ENCODE data around the gene CAMKK2.
"Not testable (repeated sequence)": the region's sequence is repeated elsewhere in the genome, so short reads cannot be mapped to it uniquely, and the experiment has no call there.

CAMKK2 gene

DNA sequence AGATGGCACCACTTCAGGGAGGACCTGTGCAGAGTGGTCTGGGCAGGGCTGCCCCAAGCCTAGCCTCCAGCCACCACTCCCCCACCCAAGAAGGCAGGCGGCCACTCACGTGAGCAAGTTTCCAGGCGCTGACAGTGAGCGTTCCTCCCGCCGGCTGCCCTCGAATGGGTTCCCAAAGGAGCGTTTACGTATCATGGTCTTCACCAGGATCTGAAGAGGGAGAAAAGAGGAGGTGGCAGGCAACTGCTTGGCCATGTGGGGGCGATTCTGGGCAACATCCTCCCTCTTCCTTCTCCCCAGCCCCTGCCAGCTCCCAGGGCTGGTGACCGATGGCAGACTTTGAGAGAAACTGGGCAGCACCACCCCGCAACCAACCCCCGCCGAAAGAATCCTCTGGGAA lies 51.5 kb downstream of the CAMKK2 start:
- DNase-seq = no peak

DNA sequence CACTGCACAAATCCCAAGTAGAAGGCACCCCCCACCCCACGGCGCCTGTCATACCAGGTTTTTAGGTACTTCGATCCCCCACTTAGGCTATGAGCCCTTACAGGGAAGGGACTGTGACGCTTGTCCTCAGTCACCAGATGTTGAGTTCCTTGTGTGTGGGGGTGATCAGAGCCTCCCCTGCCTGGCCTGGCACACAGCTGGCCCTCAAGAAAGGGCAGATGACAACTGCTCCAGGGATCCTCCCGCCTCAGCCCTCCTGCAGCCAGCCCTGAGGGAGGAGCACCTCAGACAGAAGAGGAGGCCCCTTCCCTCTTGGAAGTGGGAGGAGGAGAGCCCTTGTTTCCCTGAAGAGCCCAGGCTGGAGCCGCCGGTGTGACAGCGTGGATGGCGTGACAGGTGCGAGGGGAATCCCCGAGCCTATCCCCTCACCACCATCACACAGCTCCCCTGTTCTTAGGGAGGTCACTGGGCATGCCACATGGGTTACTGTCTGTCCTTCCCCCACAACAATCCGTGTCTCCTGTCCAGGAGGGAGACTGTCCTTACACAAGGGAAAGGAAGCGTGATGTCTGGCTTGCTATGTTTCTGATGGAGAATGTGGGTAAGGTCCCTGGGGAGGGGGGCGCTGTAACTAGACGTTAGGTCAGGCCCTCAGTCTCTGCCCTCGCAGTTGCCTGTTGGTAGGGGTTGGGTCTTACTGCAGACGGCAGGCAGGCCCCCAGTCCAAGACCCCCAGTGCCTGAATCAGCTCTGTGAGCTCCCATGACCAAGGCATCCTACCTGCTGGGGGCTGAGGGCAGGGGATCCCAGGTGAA lies 55.1 kb downstream of the CAMKK2 start:
- DNase-seq = no peak

DNA sequence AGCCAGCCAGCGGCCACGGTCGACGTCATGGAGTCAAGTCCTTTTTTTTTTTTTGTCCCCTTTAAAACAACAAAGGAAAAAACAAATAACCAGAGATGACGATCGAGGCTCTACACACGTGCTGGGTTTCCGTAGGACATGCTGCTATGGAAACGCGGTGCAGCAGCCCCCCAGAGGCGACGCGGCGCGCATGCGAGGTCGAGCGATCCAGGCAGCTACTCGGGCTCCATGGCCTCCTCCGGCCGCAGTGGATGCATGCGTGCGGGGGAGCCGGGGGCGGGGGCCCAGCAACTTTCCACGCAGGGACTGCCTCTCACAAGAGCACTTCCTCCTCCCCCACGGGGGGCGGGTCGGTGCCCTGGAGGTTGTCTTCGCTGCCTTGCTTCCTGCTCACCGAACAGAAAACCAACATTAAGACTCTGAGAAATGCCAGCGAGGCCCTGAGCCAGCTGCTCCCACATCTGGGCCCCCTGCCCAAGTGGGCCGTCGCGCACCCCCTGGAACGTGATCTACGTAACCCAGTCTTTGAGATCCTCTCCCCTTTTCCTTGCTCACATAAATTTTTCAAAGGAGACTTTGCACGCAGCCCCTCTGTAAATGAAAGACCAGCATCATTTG lies 55.9 kb downstream of the CAMKK2 start:
- DNase-seq = no peak

DNA sequence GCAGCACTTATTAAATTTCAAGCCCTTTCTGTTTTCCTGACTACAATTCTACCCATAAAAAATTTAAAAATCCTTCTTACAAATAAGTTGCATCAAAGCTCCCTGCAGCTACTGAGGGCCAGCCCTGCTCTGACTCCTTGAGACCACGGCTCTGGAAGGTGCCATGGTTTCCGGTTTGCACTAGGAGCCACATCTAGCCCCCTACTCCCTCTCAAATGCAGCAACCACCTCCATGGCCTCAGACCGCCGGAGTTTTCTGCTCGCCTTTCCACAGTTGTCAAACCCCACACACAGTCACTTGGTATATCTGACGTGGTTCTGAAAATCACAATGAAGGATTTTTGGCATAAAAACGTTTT lies 56.5 kb downstream of the CAMKK2 start:
- DNase-seq = no peak

DNA sequence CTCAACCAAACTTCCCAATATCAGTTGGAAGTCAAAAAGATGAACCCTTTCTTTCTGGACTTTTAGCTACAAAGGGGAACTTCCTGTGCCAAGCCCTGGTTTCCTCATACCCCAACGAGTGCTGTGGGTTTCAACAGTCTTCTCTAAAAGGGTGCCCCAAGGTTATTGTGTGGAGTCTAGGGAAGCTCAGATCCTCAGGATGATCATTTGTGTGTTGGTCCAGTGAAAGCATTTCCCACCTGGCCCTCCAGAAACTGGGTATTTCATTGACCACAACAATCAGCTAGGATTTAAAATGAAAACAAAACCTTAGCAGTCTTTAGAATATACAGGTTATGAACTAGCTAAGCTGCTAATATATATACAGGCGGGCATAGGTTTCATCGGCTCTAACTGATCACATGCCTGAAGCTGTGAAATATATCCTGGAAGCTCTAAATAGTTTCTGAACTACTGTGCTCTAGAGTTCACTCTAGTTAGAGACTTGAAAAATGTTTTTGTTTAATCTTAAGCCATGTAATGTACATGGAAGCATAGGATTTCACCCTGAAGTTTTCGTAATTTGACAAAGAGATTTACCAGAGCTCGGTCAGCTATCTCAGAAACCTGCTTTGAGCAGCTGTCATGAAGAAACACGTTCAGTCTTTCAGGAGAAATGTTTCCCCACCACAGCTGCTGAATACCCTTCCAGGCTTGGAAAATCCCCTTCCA lies 57.0 kb downstream of the CAMKK2 start:
- DNase-seq = no peak

DNA sequence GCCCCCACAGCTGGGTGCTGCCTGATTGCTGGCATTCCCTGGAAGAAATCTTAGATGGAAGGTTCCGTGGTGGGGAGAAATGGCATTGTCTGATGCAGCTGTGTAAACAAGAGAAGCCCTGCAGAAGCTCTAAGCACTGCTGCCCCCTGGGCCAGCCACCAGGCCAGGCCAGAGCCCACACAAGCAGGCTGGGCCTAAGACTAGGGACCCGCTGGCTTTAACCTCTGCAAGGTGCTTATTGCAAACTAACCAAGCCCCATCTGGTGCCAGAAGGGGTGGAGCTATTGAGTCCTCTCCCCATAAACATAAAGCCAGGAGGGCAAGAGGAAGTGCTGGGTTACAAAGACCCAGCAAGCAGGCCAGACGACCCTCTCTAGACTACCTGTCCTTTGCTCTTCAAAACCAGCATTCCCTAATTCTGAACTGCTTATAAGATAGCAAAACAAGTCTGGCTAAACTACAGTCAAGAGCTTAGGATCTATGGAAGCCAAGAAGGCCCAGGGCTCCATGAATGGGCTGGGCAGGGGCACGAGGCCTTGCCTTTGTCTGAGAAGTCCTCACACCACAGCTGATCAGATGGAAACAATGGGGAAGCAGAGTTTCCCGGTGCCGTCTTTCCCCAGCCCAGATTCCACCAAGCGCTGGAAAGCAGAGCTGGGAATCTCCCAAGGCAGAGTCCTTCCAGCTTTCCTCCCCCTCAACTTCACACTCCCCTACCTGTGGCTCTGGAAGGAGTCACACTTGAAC lies 57.7 kb downstream of the CAMKK2 start:
- peak; percentile 88 for DNase-seq

DNA sequence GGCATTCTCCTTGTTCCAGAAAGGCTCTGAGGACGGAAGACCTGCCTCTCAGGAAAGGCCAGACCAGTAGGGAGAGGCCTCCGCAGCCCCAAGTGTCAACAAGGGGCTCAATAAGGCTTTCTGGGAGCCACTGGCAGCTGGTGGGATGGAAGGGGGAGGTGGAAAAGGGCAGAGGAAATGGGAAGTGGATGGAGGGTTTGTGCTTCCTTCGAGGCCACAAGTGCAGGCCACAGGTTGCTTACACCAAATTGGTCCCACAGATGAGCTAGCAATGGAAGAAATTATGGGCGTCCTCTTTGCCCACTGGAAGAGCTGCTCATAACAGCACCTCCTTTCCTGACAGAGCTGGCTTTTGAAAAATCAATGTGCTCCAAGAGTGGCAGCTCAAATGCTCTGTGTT lies 58.4 kb downstream of the CAMKK2 start:
- DNase-seq = no peak

DNA sequence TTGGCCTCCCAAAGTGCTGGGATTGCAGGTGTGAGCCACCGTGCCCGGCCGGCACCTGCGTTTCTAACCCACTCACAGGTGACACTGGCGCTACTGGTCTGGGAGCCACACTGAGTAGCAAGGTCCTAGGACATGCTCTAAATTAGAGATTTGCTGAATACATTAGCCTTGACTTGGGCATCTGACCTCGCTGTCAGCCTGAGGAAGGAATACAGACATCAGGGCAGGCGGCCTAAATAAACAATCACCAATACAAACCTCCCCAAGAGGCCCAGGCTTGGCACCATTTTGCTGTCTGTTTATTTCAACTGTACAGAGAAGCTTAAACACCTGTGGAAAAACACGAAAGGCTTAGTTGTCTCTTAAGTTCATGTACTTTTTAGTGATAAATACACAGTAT lies 59.1 kb downstream of the CAMKK2 start:
- DNase-seq = peak; percentile 73

DNA sequence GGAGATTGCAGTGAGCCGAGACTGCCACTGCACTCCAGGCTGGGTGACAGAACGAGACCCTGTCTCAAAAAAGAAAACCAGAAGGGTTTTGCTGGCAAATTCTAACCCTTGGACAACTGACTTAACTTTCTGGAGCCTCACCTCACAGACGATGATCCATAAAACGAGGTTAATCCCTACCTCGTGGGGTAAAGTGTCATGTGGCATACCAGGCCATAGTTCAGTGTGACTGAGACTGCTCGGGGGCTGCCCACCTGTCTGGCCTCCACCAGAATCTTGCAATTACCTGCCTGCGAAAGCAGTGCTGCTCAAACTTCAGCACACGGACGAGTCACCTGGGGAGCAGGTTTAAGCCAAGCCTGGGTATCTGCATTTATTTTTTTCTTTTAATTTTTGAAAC lies 59.7 kb downstream of the CAMKK2 start:
- DNase-seq = no peak

DNA sequence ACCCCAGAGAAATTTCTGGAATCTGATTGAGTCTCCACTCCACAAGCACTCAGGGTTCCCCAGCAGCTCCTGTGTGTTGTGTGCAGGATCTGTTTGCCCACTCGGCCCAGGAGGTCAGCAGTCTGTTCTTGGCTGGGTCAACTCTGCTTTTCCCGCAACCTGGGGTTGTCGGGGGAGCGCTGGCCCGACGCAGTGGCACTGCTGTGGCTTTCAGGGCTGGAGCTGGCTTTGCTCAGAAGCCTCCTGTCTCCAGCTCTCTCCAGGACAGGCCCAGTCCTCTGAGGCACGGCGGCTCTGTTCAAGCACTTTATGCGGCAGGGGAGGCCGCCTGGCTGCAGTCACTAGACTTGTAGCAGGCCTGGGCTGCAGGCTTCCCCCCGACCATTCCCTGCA lies 62.9 kb downstream of the CAMKK2 start:
- DNase-seq = no peak

DNA sequence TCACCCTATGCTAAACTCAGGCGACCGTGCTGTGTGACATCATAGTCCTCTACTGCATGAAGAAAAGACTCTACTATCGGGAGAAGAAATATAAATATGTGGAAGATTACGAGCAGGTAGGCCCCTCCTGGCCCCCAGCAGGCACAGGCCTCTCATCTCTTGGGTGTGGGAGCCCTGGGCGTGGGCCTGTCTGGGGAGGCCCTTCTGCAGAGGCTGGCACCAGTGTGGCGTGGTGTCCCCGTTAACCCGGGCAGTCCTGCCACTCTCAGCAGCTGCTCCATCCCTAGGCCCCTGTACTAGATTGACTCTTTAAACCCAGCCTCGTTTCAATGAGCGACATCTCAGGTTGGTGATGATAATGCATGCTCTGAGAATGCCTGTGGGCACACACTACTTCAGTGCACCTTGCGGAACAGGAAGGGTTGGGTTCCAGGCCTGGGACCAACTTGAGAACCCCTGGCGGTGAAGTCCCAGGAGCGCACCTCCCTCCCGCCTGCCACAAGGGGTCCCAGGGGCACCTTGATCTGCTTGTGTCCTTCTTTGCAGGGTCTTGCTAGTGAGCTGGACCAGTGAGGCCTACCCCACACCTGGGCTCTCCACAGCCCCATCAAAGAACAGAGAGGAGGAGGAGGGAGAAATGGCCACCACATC lies 63.4 kb downstream of the CAMKK2 start:
- DNase-seq = no peak

DNA sequence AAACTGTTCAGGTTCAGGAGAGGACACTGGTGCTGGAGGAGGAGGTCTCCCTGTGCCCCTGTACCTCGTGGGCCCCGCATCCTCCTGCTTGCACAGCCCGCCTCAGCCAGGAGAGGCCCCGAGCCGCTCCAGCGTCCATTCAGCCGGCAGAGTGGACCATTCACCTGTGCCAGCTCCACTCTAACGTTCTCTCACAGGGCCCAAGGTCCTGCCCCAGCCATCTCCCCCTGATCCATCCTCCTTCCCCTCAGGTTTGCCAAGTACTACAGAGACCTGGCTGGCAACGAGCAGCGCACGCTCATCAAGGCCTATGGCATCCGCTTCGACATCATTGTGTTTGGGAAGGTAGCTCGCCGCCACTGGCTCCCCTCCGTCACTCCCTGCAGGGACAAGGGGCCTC lies 64.3 kb downstream of the CAMKK2 start:
- no peak for DNase-seq

DNA sequence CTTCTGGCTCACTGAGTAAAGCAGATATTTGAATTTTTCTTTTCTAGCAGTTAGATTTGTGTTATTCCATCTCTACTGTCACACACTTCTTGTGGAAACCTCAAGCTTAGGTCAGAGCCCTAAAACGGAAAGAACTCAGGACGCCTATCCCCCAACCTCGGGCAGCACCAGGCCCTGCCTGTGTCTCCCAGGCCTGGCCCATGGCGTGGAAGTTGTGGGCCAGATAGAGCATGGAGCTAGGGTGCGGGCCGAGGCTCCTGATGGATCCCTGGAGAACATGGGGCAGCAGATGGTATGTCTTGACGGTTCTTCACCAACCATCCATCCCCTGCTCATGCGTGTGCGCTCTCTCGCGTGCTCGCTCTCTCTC lies 66.0 kb downstream of the CAMKK2 start:
- DNase-seq = no peak

DNA sequence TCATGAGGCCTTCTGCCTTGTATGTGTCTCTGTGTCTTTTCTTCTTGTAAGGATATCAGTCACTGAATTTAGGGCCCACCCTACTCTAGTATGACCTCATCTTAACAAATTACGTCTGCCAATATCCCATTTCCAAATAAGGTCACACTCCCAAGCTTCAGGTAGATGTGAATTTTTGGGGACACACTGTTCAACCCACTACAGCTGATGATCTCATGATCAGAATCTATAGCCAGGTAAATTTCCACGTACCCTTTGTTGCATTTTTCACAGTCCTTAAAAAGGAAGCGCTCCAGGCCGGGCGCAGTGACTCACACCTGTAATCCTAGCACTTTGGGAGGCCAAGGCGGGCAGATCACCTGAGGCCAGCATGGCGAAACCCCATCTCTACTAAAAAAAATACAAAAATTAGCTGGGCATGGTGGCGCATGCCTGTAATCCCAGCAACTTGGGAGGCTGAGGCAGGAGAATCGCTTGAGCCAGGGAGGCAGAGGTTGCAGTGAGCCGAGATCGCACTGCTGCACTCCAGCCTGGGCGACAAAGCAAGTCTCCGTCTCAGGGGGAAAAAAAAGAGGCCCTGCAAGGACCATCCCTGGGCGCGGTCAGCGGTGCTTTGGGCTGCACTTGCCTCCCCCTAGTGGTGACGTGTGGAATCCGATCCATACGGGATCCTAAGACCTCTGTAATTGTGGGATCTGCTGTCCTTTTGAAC lies 66.5 kb downstream of the CAMKK2 start:
- DNase-seq = peak; percentile 69

DNA sequence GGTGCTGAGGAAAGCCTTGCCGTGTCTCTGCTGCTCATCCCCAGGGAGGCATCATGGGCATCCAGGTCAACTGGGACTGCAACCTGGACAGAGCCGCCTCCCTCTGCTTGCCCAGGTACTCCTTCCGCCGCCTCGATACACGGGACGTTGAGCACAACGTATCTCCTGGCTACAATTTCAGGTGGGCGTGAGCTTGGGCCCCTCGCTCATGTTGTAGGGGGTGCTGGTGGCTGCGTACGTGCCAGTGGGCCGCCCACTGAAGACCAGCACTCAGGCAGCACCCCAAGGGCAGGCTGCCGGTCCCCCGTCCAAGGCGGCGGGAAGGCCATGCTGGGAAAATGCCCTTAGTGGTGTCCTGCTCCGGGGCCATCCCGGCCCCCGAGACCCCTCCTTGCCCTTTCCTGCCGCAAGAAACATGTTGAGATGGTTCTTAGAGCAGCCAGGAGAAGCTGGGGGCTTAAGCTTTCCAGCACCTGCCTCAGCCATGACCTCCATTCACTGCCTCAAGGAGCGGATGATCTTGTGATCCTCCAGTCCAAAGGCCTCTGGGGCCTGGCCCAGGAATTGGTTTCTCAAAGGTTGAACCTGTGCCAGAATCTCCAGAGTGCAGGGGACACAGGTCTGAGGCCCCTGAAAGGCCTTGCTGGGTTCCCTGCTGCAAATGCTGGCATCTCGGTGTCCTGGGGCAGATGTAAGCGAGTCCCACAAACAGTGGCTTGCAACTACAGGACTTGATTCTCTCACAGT lies 67.4 kb downstream of the CAMKK2 start:
- no peak for DNase-seq

DNA sequence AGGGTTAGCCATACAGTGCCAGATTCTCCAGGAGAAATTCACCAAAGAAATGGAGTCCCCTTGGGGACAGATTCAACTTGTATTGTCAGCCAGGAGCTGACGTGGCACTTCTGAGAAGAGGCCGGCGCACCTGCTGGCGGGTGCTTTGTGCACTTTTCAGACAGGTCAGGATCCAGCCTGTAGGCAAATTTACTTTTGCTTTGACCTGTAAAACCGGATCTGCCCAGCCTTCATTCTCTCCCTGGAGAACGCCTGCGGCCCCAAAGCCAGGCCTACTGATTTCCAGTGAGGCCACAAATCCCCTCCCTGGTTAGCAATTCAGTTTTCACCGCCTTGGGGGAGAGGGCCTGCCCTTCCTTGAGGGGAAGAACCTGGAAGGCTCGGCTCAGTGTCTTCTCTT lies 69.2 kb downstream of the CAMKK2 start:
- DNase-seq = peak; percentile 64

DNA sequence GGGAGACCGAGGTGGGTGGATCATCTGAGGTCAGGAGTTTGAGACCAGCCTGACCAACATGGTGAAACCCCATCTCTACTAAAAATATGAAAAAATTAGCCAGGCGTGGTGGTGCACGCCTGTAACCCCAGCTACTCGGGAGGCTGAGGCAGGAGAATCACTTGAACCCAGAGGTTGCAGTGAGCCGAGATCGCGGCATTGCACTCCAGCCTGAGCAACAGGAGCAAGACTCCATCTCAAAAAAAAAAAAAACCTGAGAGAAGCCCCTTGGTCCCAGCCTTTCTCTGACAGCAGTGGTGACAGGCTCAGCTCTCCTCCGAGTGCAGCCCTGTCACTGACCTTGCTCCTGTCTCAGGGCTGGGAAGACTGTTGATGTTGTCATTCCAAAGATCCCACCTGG lies 69.6 kb downstream of the CAMKK2 start:
- DNase-seq = not testable (repeated sequence)

DNA sequence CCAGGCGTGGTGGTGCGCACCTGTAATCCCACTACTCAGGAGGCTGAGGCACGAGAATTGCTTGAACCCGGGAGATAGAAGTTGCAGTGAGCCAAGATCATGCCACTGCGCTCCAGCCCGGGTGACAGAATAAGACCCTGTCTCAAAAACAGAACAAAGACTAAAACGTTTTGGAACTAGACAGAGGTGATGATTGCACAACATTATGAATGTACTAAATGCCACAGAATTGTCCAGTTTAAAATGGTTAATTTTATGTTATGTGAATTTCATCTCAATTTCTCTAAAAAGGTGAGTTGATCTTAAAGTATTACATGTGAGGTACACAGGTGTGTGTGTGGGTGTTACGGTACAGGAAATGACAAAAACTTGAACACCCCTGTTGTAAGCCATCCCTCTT lies 70.1 kb downstream of the CAMKK2 start:
- no peak for DNase-seq

DNA sequence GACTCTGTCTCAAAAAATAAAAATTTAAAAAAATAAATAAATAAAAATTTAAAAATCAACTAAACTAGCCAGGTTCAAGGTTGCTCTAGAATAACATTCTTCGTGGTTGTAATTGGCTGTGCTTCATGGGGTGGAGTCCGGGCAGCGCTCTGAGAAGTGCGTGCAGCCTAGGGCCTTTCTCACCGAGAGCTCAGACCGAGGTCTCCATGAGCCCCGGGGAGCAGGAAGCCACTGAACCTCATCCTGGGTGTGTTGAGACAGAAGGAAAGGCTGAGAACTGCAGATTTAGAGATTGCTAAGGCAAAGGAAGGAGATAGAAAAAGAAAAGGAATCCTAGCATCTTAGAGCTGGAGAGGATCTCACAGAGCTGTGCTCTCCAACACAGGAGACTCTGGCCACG lies 71.9 kb downstream of the CAMKK2 start:
- DNase-seq = no peak

DNA sequence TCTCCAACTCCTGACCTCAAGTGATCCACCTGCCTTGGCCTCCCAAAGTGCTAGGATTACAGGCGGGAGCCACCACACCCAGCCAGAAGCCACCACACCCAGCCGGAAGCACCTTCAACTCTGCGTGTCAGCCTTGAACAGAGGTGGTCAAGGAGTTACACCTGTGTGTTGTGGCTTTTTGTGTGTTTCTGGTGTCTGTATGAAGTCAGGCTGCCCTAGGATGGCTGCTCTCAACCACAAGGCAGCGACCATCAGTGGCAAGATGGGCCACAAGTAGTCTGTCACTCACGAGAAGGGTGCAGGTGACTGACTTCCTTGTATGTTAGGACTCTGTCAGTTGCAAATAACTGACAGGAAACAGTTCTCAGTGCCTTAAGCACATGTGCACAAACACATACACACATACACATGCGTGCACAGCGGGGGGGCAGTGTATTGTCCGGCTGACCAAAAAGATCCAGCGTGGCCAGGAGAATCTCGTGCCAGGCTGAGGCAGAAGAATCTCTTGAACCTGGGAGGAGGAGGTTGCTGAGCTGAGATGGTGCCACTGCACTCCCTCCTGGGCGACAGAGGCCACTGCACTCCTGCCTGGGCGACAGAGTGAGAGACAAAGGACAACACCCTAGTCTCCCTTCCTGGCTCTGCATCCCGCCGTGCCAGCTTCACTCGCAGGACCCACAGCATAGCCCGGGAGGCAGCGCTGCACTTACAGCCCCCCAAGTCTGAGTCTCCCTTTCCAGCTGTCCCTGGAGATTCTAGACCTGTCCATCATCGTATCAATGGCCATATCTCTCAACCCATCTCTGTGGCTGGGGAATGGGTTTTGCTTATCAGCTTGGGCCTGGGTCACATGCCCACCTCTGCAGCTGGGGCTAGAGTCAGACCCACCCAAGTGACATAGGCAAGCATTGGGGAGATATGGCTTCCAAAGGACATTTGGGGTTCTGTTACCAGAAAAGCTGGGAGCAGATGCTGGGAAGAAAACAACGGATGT lies 72.9 kb downstream of the CAMKK2 start:
- no peak for DNase-seq

All from NCI-H2029 treated with DMSO at 0.1 percent for 48 hours (cell line).